LNCaP clone FGC (cell line): ENCODE data around the gene ASPSCR1.

ENCODE experiments used
- DNase-seq: peaks from one replicate; pipeline ENCODE4 v3.0.0-alpha.2; 2011; ENCODE audit warnings: low read depth
- H3K4me3 ChIP-seq: 2 replicates; pipeline ENCODE4 v1.5.1; 2011; ENCODE audit warnings: mild to moderate bottlenecking, low read depth, low read length, control low read depth
- CTCF ChIP-seq: IDR thresholded peaks from 2 replicates; pipeline ENCODE4 v1.5.1; 2012; ENCODE audit warnings: mild to moderate bottlenecking; ENCODE audit not compliant: control insufficient read depth, insufficient read depth; ENCODE audit errors: extremely low read depth

Gene ASPSCR1

GRCh38 chr17:82014432-82014831 is 37.0 kb downstream of the ASPSCR1 start:
- H3K4me3 ChIP-seq: no peak overlapping the region
- TF ChIP-seq CTCF: no peak
- DNase-seq: no peak

- DNase-seq: no peak
- no peak for TF ChIP-seq CTCF
- H3K4me3 ChIP-seq: no peak overlapping the region
These were observed 37.5 kb downstream of the ASPSCR1 start for GRCh38 chr17:82014971-82015310.

GRCh38 chr17:82015311-82015971 is 38.0 kb downstream of the ASPSCR1 start:
- DNase-seq: no peak
- no peak overlapping the region for H3K4me3 ChIP-seq
- no peak for TF ChIP-seq CTCF

- DNase-seq: no peak
- no peak for TF ChIP-seq CTCF
These were observed 38.8 kb downstream of the ASPSCR1 start for GRCh38 chr17:82016061-82016874.

GRCh38 chr17:82016875-82017459 is 39.5 kb downstream of the ASPSCR1 start:
- no peak for DNase-seq
- TF ChIP-seq CTCF: no peak
- no peak overlapping the region for H3K4me3 ChIP-seq

More at GRCh38 chr17:82016061-82016874, 38.8 kb downstream of the ASPSCR1 start:
- H3K4me3 ChIP-seq: no peak overlapping the region

GRCh38 chr17:82017612-82018151 is 40.3 kb downstream of the ASPSCR1 start:
- no peak overlapping the region for H3K4me3 ChIP-seq
- no peak for TF ChIP-seq CTCF
- no peak for DNase-seq
